ENCODE measurements around the gene VASH2.

GRCh38 chr1:213032651-213033050, 82.3 kb downstream of the VASH2 start:
- no peak for TF ChIP-seq CTCF (IDR thresholded peaks at IDR 0.05 in 4 of 5, conservative IDR thresholded peaks at IDR 0.05 in 1 of 5)
- TF ChIP-seq POLR2A (IDR thresholded peaks at IDR 0.05), result no peak

Measured in gastrocnemius medialis (tissue), 4 donors.